GM13976 (cell line): ENCODE results near the gene ST3GAL5.

Experiments used
- DNase-seq: peaks from one replicate; pipeline ENCODE4 v3.0.0; 2012; ENCODE audit warnings: low spot score
- CTCF ChIP-seq: IDR thresholded peaks from 2 replicates; pipeline ENCODE4 v1.5.1; 2012; ENCODE audit warnings: borderline replicate concordance, mild to moderate bottlenecking; ENCODE audit not compliant: insufficient read depth; ENCODE audit errors: extremely low read depth, missing control alignments, control extremely low read depth
- in situ Hi-C: fragments of 300-500 bp; cut with MboI; formaldehyde crosslinking; loops from one replicate; pipeline ENCODE4 v1.12.0; 2022; ENCODE audit warnings: low sequenced_read_pairs, mixed read lengths, inconsistent platforms; ENCODE audit not compliant: unreplicated experiment

The ST3GAL5 gene

GRCh38 chr2:85864654-85865053 lies 24.1 kb downstream of the ST3GAL5 start:
- TF ChIP-seq CTCF = no peak
- in situ Hi-C loops = no loop called here
- DNase-seq = no peak

GRCh38 chr2:85862426-85862825 lies 26.4 kb downstream of the ST3GAL5 start:
- TF ChIP-seq CTCF = no peak
- no peak for DNase-seq
- in situ Hi-C loops = no loop called here

- in situ Hi-C loops = no loop called here
- no peak for TF ChIP-seq CTCF
- DNase-seq = no peak
Observed at GRCh38 chr2:85861650-85862049, 27.1 kb downstream of the ST3GAL5 start.

GRCh38 chr2:85861180-85861579 lies 27.6 kb downstream of the ST3GAL5 start:
- no peak for DNase-seq
- in situ Hi-C loops = no loop called here
- TF ChIP-seq CTCF = no peak

GRCh38 chr2:85858841-85859240 lies 29.9 kb downstream of the ST3GAL5 start:
- no peak for DNase-seq
- no peak for TF ChIP-seq CTCF
- in situ Hi-C loops = no loop called here

- no peak for TF ChIP-seq CTCF
- no peak for DNase-seq
- in situ Hi-C loops = no loop called here
Observed at GRCh38 chr2:85854897-85855296, 33.9 kb downstream of the ST3GAL5 start.

GRCh38 chr2:85854166-85854509 lies 34.7 kb downstream of the ST3GAL5 start:
- TF ChIP-seq CTCF = no peak
- in situ Hi-C loops = no loop called here
- no peak for DNase-seq
